22Rv1 (cell line): Measurements from ENCODE around the gene USP6NL.

Experiments
- CTCF ChIP-seq: fragments of 450-650 bp; IDR thresholded peaks from 2 replicates; pipeline ENCODE4 v1.5.1; 2017; ENCODE audit warnings: mild to moderate bottlenecking
- ZFX ChIP-seq: fragments of 450-650 bp; IDR thresholded peaks from 2 replicates; pipeline ENCODE4 v1.6.1; 2017; ENCODE audit warnings: antibody characterized with exemption, borderline replicate concordance

GRCh38 chr10:11595395-11595692 lies 16.1 kb downstream of the USP6NL start:
- no peak for TF ChIP-seq CTCF
- no peak for TF ChIP-seq ZFX
